KMS-11 (cell line): Measurements from ENCODE around the gene DNASE1L2.
A peak's percentile ranks its signal among the peaks of the same experiment; 100 is the strongest.
"Not testable (repeated sequence)": the region's sequence is repeated elsewhere in the genome, so short reads cannot be mapped to it uniquely, and the experiment has no call there.

Source experiments
- H2AFZ ChIP-seq: fragments of 200-600 bp; sonication (generic); 2 replicates; pipeline ENCODE4 v1.6.1; 2016; ENCODE audit warnings: antibody characterized with exemption, mixed run types, low read depth
- H3K27ac ChIP-seq: fragments of 200-600 bp; sonication (generic); 2 replicates; pipeline ENCODE4 v1.6.1; 2016; ENCODE audit warnings: mild to moderate bottlenecking, mixed run types
- H3K27me3 ChIP-seq: fragments of 200-600 bp; sonication (generic); 2 replicates; pipeline ENCODE4 v1.6.1; 2017; ENCODE audit warnings: mild to moderate bottlenecking, low read depth, mixed run types, moderate library complexity; ENCODE audit not compliant: insufficient read depth
- H3K36me3 ChIP-seq: fragments of 200-600 bp; sonication (generic); 2 replicates; pipeline ENCODE4 v1.6.1; 2017; ENCODE audit warnings: mild to moderate bottlenecking, mixed run types; ENCODE audit not compliant: insufficient read depth
- H3K4me1 ChIP-seq: fragments of 200-600 bp; sonication (generic); 2 replicates; pipeline ENCODE4 v1.6.1; 2016; ENCODE audit warnings: mild to moderate bottlenecking, low read depth, mixed run types; ENCODE audit not compliant: poor library complexity, severe bottlenecking
- H3K4me2 ChIP-seq: fragments of 200-600 bp; sonication (generic); 2 replicates; pipeline ENCODE4 v1.7.0; 2016; ENCODE audit warnings: mild to moderate bottlenecking, mixed run types
- H3K4me3 ChIP-seq: fragments of 200-600 bp; sonication (generic); IDR thresholded peaks from 2 replicates; pipeline ENCODE4 v1.6.1; 2017; ENCODE audit warnings: low read depth, low read length, mixed read lengths; ENCODE audit not compliant: insufficient read depth
- H3K79me2 ChIP-seq: fragments of 200-600 bp; sonication (generic); 2 replicates; pipeline ENCODE4 v1.6.1; 2016; ENCODE audit warnings: low read depth, mixed run types; ENCODE audit not compliant: insufficient read depth
- H3K9ac ChIP-seq: fragments of 200-600 bp; sonication (generic); 2 replicates; pipeline ENCODE4 v1.6.1; 2016; ENCODE audit warnings: mild to moderate bottlenecking, mixed run types
- H4K20me1 ChIP-seq: fragments of 200-600 bp; sonication (generic); 2 replicates; pipeline ENCODE4 v1.6.1; 2016; ENCODE audit warnings: mild to moderate bottlenecking, mixed run types; ENCODE audit not compliant: insufficient read depth
- TF ChIP-seq, protein P1 (sequence below): fragments of 200-600 bp; sonication (generic); conservative IDR thresholded peaks from 2 replicates; pipeline ENCODE4 v1.6.1; 2017; ENCODE audit warnings: low read depth, mild to moderate bottlenecking, antibody characterized with exemption, low read length, moderate library complexity, mixed read lengths

DNASE1L2 gene

DNA sequence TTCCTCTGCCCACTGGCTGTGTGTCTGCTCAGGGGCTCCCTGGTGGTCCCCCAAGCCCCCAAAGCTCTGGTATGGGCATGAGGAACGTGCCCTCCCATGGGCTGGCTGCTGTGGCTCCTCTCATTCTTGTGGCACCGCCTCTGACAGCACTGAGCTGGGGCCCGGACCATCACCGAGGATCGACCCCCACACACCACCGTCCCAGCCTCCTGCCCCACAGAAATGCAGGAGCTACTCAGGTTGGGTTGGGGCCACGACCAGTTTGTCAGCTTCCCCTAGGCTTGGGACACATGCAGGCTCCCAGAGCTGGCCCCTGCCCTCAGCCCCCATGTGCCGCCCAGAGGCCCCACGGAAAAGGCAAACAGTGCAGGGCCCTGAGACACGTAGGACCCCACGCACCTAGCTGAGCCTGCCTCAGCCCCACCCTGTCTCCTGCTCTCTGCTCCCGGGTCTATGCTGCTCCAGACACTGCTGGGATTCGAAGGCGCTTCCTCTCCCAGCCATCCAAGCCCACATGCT lies 36.6 kb upstream of the DNASE1L2 start:
- H3K27ac ChIP-seq, result no peak overlapping the region
- peaks cover 63% of the 10 kb centered on the region for H3K27me3 ChIP-seq
- TF ChIP-seq, protein P1, sequence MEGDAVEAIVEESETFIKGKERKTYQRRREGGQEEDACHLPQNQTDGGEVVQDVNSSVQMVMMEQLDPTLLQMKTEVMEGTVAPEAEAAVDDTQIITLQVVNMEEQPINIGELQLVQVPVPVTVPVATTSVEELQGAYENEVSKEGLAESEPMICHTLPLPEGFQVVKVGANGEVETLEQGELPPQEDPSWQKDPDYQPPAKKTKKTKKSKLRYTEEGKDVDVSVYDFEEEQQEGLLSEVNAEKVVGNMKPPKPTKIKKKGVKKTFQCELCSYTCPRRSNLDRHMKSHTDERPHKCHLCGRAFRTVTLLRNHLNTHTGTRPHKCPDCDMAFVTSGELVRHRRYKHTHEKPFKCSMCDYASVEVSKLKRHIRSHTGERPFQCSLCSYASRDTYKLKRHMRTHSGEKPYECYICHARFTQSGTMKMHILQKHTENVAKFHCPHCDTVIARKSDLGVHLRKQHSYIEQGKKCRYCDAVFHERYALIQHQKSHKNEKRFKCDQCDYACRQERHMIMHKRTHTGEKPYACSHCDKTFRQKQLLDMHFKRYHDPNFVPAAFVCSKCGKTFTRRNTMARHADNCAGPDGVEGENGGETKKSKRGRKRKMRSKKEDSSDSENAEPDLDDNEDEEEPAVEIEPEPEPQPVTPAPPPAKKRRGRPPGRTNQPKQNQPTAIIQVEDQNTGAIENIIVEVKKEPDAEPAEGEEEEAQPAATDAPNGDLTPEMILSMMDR, result no peak

DNA sequence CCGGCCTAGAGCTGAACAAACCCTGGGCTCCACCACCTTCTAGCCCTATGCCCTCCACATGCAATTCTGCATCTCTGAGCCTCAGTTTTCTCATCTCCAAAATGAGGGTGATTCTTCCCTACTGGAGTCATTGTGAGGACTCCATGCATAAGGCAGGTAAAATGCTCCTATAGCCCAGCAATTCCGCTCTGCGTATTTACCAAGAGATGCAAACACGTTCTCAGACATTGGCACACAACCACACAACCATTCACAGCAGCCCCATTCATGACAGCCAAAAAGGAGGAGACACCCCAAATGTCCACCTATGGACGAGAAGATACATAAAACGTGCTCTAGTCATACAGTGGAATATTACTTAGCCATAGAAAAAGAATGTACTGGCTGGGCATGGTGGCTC lies 35.9 kb upstream of the DNASE1L2 start:
- no peaks in the 10 kb centered on the region for H3K36me3 ChIP-seq
- TF ChIP-seq, protein P1, result no peak
- H3K4me2 ChIP-seq, result no peak overlapping the region
- H3K9ac ChIP-seq, result no peak overlapping the region
- H3K27ac ChIP-seq, result no peak overlapping the region
- peaks cover 6% of the 10 kb centered on the region for H3K4me1 ChIP-seq
- H3K79me2 ChIP-seq, result no peaks in the 10 kb centered on the region
- H4K20me1 ChIP-seq, result no peaks in the 10 kb centered on the region
- no peak overlapping the region for H2AFZ ChIP-seq
- H3K27me3 ChIP-seq, result peaks cover 56% of the 10 kb centered on the region
- H3K4me3 ChIP-seq, result no peak overlapping the region

More for the DNA sequence above, 36.6 kb upstream of the DNASE1L2 start:
- Histone ChIP-seq H3K79me2 (no peaks in the 10 kb centered on the region), H4K20me1 (no peaks in the 10 kb centered on the region), H3K36me3 (no peaks in the 10 kb centered on the region), H3K4me1 (peaks cover 4% of the 10 kb centered on the region), H3K4me2 (no peak overlapping the region), H3K9ac (no peak overlapping the region), H2AFZ (no peak overlapping the region), H3K4me3 (no peak overlapping the region)

DNA sequence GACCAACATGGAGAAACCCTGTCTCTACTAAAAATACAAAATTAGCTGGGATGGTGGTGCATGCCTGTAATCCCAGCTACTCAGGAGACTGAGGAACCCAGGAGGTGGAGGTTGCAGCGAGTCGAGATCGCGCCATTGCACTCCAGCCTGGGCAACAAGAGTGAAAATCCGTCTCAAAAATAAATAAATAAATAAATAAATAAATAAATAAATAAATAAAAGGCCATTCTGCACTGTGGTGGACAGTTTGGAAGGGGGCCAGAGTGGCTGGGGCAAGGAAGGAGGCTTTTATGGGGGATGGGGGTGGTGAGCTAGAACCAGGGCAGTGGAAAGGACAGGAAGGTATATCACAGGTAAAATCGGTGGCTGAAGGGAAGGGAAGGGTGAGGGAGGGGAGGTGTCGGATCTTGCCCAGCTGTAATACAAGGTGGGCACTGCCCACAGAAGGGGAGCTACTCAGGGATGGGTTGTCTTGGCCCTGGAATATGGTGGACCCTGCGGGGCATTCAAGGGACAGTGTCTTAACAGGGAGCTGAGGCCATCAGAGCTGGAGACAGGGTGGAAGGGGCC lies 33.0 kb upstream of the DNASE1L2 start:
- not testable (repeated sequence) for H4K20me1 ChIP-seq, H3K9ac ChIP-seq, H2AFZ ChIP-seq, H3K27ac ChIP-seq, H3K36me3 ChIP-seq, H3K4me2 ChIP-seq, H3K4me3 ChIP-seq, H3K79me2 ChIP-seq
- Histone ChIP-seq H3K27me3 (peaks cover 35% of the 10 kb centered on the region; the same call in 1 of the 2 replicates), H3K4me1 (peaks cover 15% of the 10 kb centered on the region)

- Histone ChIP-seq H3K4me1 (peaks cover 15% of the 10 kb centered on the region), H3K9ac (peak overlapping the region; percentile 87), H3K27ac (peak overlapping the region; percentile 16; the same call in 1 of the 2 replicates), H3K36me3 (no peaks in the 10 kb centered on the region), H3K4me2 (peak overlapping the region; percentile 68), H3K27me3 (peaks cover 22% of the 10 kb centered on the region; the same call in 1 of the 2 replicates), H2AFZ (peak overlapping the region; percentile 91), H3K4me3 (no peak overlapping the region), H4K20me1 (no peaks in the 10 kb centered on the region), H3K79me2 (peaks cover 7% of the 10 kb centered on the region)
- TF ChIP-seq, protein P1, result no peak
Measured at GRCh38 chr16:2204416-2205103, 31.7 kb upstream of the DNASE1L2 start.
